Vagina (tissue), 2 donors: Measurements from ENCODE around the gene PLAGL2.

Source experiments
- CTCF ChIP-seq, 3 experiments: fragments of 450-650 bp in 2 of 3; fragments of 200-600 bp in 1 of 3; sonication (generic) in 1 of 3; IDR thresholded peaks; one replicate each; pipeline ENCODE4 v1.5.1; 2017 to 2019; ENCODE audit warnings: antibody characterized with exemption in 3 of 3, mild to moderate bottlenecking in 2 of 3, moderate library complexity in 2 of 3
- POLR2A ChIP-seq, 2 donors: fragments of 450-650 bp; IDR thresholded peaks; one replicate each; pipeline ENCODE4 v1.6.1; 2017; ENCODE audit warnings: antibody characterized with exemption in 2 of 2, mild to moderate bottlenecking in 2 of 2, moderate library complexity in 2 of 2
- POLR2AphosphoS5 ChIP-seq, 2 donors: sonication (generic); formaldehyde crosslinking; IDR thresholded peaks; one replicate each; pipeline ENCODE4 v1.9.0; 2017; ENCODE audit warnings: antibody characterized with exemption in 2 of 2, mild to moderate bottlenecking in 2 of 2, low read depth in 1 of 2; ENCODE audit not compliant: insufficient read depth in 1 of 2

GRCh38 chr20:32234135-32234808 lies 26.7 kb upstream of the PLAGL2 start:
- TF ChIP-seq CTCF (IDR thresholded peaks at IDR 0.05) (no peak), POLR2A (IDR thresholded peaks at IDR 0.05) (no peak), POLR2AphosphoS5 (IDR thresholded peaks at IDR 0.05; ENCODE audit: insufficient read depth in 1 of 2, low read depth in 1 of 2) (no peak)
